ENCODE measurements around the gene UBASH3A. TPM values are rescaled to one million over a fixed set of nuclear protein-coding genes. Genes with fewer than 3 reads are reported as not detected.

The UBASH3A gene
- total RNA-seq, 1 experiment from 2014 or later, result not detected

DNA sequence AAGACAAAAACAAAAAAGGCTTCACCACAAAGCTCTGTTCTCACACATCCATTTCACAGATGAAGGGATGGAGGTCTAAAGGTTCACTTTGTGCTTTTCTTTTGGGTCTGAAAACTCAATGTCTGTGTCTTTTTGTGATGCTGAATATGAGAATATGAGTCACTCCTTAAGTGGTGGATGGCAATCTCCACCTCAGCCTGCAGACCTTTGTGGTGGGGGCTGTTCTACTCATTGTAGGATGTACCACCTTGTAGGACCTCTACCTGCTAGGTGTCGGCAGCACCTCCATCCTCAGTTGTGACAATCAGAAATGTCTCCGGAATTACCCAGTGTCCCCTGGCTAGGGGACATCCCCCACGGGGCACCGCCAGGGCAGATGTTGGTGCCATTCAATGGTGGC, 42.8 kb downstream of the UBASH3A start:
- H3K9me3 ChIP-seq, result no peaks in the 10 kb centered on the region
- no peaks in the 10 kb centered on the region for H3K9me3 Mint-ChIP-seq (ENCODE audit: unreplicated experiment)
- H3K27ac Mint-ChIP-seq (ENCODE audit: unreplicated experiment), result no peak overlapping the region
- ChIA-PET CTCF (no interaction called here), POLR2A (no interaction called here)
- H3K4me1 Mint-ChIP-seq (ENCODE audit: low read depth, unreplicated experiment), result no peaks in the 10 kb centered on the region
- no TSS peak for BruUV-seq (replicated peaks)
- TF ChIP-seq, protein P1, sequence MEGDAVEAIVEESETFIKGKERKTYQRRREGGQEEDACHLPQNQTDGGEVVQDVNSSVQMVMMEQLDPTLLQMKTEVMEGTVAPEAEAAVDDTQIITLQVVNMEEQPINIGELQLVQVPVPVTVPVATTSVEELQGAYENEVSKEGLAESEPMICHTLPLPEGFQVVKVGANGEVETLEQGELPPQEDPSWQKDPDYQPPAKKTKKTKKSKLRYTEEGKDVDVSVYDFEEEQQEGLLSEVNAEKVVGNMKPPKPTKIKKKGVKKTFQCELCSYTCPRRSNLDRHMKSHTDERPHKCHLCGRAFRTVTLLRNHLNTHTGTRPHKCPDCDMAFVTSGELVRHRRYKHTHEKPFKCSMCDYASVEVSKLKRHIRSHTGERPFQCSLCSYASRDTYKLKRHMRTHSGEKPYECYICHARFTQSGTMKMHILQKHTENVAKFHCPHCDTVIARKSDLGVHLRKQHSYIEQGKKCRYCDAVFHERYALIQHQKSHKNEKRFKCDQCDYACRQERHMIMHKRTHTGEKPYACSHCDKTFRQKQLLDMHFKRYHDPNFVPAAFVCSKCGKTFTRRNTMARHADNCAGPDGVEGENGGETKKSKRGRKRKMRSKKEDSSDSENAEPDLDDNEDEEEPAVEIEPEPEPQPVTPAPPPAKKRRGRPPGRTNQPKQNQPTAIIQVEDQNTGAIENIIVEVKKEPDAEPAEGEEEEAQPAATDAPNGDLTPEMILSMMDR (IDR thresholded peaks at IDR 0.05; ENCODE audit: insufficient read depth in 1 of 2, low read depth in 1 of 2, low read length in 1 of 2, severe bottlenecking in 1 of 2, unreplicated experiment in 1 of 2), result no peak
- no peaks in the 10 kb centered on the region for H3K4me1 ChIP-seq
- H3K27me3 ChIP-seq (replicated peaks; ENCODE audit: control insufficient read depth, insufficient read depth, low read length), result no peaks in the 10 kb centered on the region; the same call in 1 of the 2 replicates
- no peak overlapping the region for H3K4me3 Mint-ChIP-seq (ENCODE audit: unreplicated experiment)
- intact Hi-C loops (cut with micrococcal nuclease; ENCODE audit: unreplicated experiment), result no loop called here
- H3K4me3 ChIP-seq (ENCODE audit: low read depth, low read length), result no peak overlapping the region
- H3K36me3 Mint-ChIP-seq (ENCODE audit: insufficient read depth, unreplicated experiment), result no peaks in the 10 kb centered on the region
- no peaks in the 10 kb centered on the region for H3K27me3 Mint-ChIP-seq (ENCODE audit: insufficient read depth, unreplicated experiment)
- no peak for DNase-seq
- no peaks in the 10 kb centered on the region for H3K36me3 ChIP-seq (ENCODE audit: control insufficient read depth, insufficient read depth, low read length)

DNA sequence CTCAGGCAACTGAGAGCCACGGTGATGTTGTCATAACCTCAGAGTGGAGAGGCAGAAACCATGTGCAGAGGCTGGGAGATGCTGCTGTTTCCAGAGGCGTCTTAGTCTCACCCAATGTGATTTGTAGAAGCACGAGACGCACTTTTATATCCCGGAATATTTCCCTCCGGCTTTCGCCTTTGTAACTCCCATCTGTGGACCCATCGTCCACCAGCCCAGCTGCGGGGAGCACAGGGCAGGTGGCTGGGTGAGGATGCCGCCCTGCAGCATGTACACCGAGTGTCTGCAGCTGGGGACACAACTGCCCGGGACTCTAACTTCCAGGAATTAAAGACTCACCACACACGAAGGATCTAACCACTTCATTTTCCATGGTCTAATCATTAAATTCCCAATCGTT, 43.5 kb downstream of the UBASH3A start:
- no peaks in the 10 kb centered on the region for H3K9me3 ChIP-seq
- no TSS peak for BruUV-seq (replicated peaks)
- H3K4me3 Mint-ChIP-seq (ENCODE audit: unreplicated experiment), result no peak overlapping the region
- intact Hi-C loops (cut with micrococcal nuclease; ENCODE audit: unreplicated experiment), result no loop called here
- TF ChIP-seq, protein P1 (IDR thresholded peaks at IDR 0.05; ENCODE audit: insufficient read depth in 1 of 2, low read depth in 1 of 2, low read length in 1 of 2, severe bottlenecking in 1 of 2, unreplicated experiment in 1 of 2), result no peak
- H3K36me3 Mint-ChIP-seq (ENCODE audit: insufficient read depth, unreplicated experiment), result no peaks in the 10 kb centered on the region
- no peaks in the 10 kb centered on the region for H3K4me1 ChIP-seq
- no peak overlapping the region for H3K4me3 ChIP-seq (ENCODE audit: low read depth, low read length)
- no peak overlapping the region for H3K27ac Mint-ChIP-seq (ENCODE audit: unreplicated experiment)
- no peaks in the 10 kb centered on the region for H3K27me3 Mint-ChIP-seq (ENCODE audit: insufficient read depth, unreplicated experiment)
- H3K36me3 ChIP-seq (ENCODE audit: control insufficient read depth, insufficient read depth, low read length), result no peaks in the 10 kb centered on the region
- DNase-seq, result no peak
- H3K4me1 Mint-ChIP-seq (ENCODE audit: low read depth, unreplicated experiment), result no peaks in the 10 kb centered on the region
- H3K9me3 Mint-ChIP-seq (ENCODE audit: unreplicated experiment), result no peaks in the 10 kb centered on the region
- CTCF ChIA-PET, result no interaction called here
- POLR2A ChIA-PET, result no interaction called here
- no peaks in the 10 kb centered on the region; the same call in 1 of the 2 replicates for H3K27me3 ChIP-seq (replicated peaks; ENCODE audit: control insufficient read depth, insufficient read depth, low read length)

GRCh38 chr21:42447732-42448131, 44.0 kb downstream of the UBASH3A start:
- Histone ChIP-seq H3K4me1 (no peaks in the 10 kb centered on the region), H3K36me3 (ENCODE audit: control insufficient read depth, insufficient read depth, low read length) (no peaks in the 10 kb centered on the region), H3K9me3 (no peaks in the 10 kb centered on the region), H3K27me3 (replicated peaks; ENCODE audit: control insufficient read depth, insufficient read depth, low read length) (no peaks in the 10 kb centered on the region; the same call in 1 of the 2 replicates), H3K4me3 (ENCODE audit: low read depth, low read length) (no peak overlapping the region)
- no peak for DNase-seq
- TF ChIP-seq, protein P1 (IDR thresholded peaks at IDR 0.05; ENCODE audit: insufficient read depth in 1 of 2, low read depth in 1 of 2, low read length in 1 of 2, severe bottlenecking in 1 of 2, unreplicated experiment in 1 of 2), result no peak
- Mint-ChIP-seq H3K9me3 (ENCODE audit: unreplicated experiment) (no peaks in the 10 kb centered on the region), H3K36me3 (ENCODE audit: insufficient read depth, unreplicated experiment) (no peaks in the 10 kb centered on the region), H3K4me1 (ENCODE audit: low read depth, unreplicated experiment) (no peaks in the 10 kb centered on the region), H3K27me3 (ENCODE audit: insufficient read depth, unreplicated experiment) (no peaks in the 10 kb centered on the region), H3K27ac (ENCODE audit: unreplicated experiment) (no peak overlapping the region), H3K4me3 (ENCODE audit: unreplicated experiment) (no peak overlapping the region)
- ChIA-PET CTCF (no interaction called here), POLR2A (no interaction called here)
- no TSS peak for BruUV-seq (replicated peaks)
- intact Hi-C loops (cut with micrococcal nuclease; ENCODE audit: unreplicated experiment), result no loop called here

Measured in Caco-2 (cell line).